Nasal cavity respiratory epithelium epithelial cell of viscerocranial mucosa (primary cell): ENCODE measurements around the gene PDHA1. TPM values are rescaled to one million over a fixed set of nuclear protein-coding genes. Genes with fewer than 3 reads are reported as not detected.

Experiments
- total RNA-seq: library from RNA; depleted of rRNA; stranded (reverse); fragments of >200 nt; gene quantifications from 2 replicates; pipeline ENCODE4 v1.2.3, GENCODE V29; 2014

Gene PDHA1
- total RNA-seq = 96.7 and 175 TPM in 2 replicates

DNA sequence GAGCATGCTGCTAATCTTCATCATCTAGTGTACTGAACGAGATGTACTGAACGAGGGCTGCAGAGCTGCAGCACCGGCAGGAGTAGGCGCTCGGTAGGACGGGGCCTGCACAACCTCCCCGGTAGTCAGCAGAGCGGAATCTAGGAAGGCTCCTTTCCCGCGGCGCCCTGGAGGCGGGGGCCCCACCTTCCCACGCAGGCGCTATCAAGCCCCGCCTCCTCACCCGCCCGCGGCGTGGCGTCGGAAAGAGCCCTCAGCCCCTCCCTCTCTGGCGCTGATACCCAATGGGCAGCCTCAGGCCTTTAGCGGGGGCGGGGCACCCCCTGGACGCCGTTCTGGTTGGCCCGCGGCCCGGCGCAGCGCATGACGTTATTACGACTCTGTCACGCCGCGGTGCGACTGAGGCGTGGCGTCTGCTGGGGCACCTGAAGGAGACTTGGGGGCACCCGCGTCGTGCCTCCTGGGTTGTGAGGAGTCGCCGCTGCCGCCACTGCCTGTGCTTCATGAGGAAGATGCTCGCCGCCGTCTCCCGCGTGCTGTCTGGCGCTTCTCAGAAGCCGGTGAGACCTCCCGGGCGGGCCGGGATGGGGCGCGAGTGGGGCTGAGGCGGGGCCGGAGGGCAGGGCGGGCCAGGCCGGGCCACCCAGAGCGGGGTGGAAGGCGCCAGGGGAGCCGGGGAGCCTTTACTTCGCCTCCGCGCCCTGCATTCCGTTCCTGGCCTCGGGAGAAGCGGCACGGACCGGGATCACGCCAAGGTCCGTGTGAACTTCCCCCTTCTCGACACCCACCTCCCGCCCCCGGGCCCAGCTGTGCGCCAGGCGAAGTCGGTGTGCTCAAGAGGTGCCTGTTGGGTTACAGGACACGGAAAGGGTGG lies at the start of gene PDHA1:
Gene PDHA1 (plus strand): TSS at position 393 of the 874 bp plus-strand sequence. CDS start 111 bp downstream, at position 504.

Other genes starting within 250 kb of the PDHA1 start
- gene ADGRG2, start 221.5 kb upstream of the PDHA1 start, total RNA-seq = under 0.01 and 0.07 TPM in 2 replicates
- not detected in 2 replicates for gene MAP3K15, start 171.6 kb downstream of the PDHA1 start, total RNA-seq